PC-3 (cell line): ENCODE results near the gene TALDO1.

ENCODE experiments used
- EZH2 ChIP-seq: fragments of 300-600 bp; sonication (generic); IDR thresholded peaks from one replicate; pipeline ENCODE4 v1.6.1; 2017; ENCODE audit warnings: antibody characterized with exemption, mild to moderate bottlenecking, low read length; ENCODE audit not compliant: unreplicated experiment
- EZH2phosphoT487 ChIP-seq: fragments of 300-600 bp; sonication (generic); IDR thresholded peaks from 2 replicates; pipeline ENCODE4 v1.6.1; 2018; ENCODE audit warnings: mild to moderate bottlenecking, antibody characterized with exemption, low read length, borderline replicate concordance
- TF ChIP-seq, protein P1 (sequence below): fragments of 300-600 bp; sonication (generic); conservative IDR thresholded peaks from 2 replicates; pipeline ENCODE4 v1.5.1; 2017; ENCODE audit warnings: antibody characterized with exemption, low read depth, mild to moderate bottlenecking, low read length

DNA sequence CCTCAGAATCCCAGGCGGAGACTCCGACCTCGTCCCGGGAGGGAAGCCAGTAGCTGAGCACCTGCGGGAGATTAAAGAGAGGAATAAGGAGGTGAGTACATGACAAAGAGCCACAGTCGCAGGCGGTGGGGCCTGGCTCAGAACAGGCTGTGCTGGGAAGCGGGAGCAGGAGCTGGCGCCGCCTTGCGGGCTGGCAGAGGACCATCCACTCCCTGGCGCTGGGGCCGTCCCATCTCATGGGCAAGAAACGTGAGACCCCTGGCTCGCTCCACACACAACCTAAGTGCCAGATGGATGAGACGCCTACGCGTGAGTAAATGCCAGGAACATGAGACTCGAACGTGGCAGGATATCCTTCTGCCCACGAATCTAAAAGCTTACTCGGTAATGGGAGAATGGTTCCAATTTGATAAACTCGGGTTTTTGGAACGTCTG lies 36.3 kb downstream of the TALDO1 start:
- TF ChIP-seq EZH2, result no peak
- TF ChIP-seq, protein P1, sequence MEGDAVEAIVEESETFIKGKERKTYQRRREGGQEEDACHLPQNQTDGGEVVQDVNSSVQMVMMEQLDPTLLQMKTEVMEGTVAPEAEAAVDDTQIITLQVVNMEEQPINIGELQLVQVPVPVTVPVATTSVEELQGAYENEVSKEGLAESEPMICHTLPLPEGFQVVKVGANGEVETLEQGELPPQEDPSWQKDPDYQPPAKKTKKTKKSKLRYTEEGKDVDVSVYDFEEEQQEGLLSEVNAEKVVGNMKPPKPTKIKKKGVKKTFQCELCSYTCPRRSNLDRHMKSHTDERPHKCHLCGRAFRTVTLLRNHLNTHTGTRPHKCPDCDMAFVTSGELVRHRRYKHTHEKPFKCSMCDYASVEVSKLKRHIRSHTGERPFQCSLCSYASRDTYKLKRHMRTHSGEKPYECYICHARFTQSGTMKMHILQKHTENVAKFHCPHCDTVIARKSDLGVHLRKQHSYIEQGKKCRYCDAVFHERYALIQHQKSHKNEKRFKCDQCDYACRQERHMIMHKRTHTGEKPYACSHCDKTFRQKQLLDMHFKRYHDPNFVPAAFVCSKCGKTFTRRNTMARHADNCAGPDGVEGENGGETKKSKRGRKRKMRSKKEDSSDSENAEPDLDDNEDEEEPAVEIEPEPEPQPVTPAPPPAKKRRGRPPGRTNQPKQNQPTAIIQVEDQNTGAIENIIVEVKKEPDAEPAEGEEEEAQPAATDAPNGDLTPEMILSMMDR, result peak; percentile 80
- TF ChIP-seq EZH2phosphoT487, result no peak
